ENCODE measurements around the gene CRYAA. TPM values are rescaled to one million over a fixed set of nuclear protein-coding genes. Genes with fewer than 3 reads are reported as not detected.

CRYAA gene
- total and polyA plus RNA-seq, 11 donors: not detected

GRCh38 chr21:43211072-43211759, 42.4 kb downstream of the CRYAA start:
- Histone ChIP-seq H3K4me1 (peaks cover 0 to 14% (median 2%) of the 10 kb centered on the region in 12 donors), H3K27ac (no peak overlapping the region), H3K27me3 (peaks cover 0 to 5% (median 0%) of the 10 kb centered on the region in 9 donors), H3K9me3 (no peaks in the 10 kb centered on the region), H3K4me3 (peak overlapping the region in 1 of 12 donors; percentile 23), H3K36me3 (no peaks in the 10 kb centered on the region)
- DNase-seq: peak; percentile 34 to 68 (median 65)
- TF ChIP-seq POLR2A (IDR thresholded peaks at IDR 0.05): no peak
- TF ChIP-seq CTCF (IDR thresholded peaks at IDR 0.05): peak; percentile 15 to 58 (median 48)
- peak in 3 of 4 donors; percentile 82 to 93 (median 88) for ATAC-seq
- 32 to 47% (median 40%) methylated on average over 13 to 21 of the region's 21 CpGs for WGBS, 4 donors
- intact Hi-C loops (cut with DNase I): no loop called here

GRCh38 chr21:43211760-43212115, 42.9 kb downstream of the CRYAA start:
- H3K4me3 ChIP-seq: no peak overlapping the region
- H3K27me3 ChIP-seq: peaks cover 0 to 3% (median 0%) of the 10 kb centered on the region in 9 donors
- H3K27ac ChIP-seq: no peak overlapping the region
- no peaks in the 10 kb centered on the region for H3K9me3 ChIP-seq
- ATAC-seq (peak in 3 of 4 donors; percentile 31 to 56 (median 51)), DNase-seq (peak in 3 of 5 donors; percentile 9 to 59 (median 18))
- H3K36me3 ChIP-seq: no peaks in the 10 kb centered on the region
- TF ChIP-seq CTCF (IDR thresholded peaks at IDR 0.05) (no peak), POLR2A (IDR thresholded peaks at IDR 0.05) (no peak)
- WGBS, 4 donors: 36 to 41% (median 38%) methylated on average over 7 of the region's 7 CpGs
- intact Hi-C loops (cut with DNase I): no loop called here
- H3K4me1 ChIP-seq: peaks cover 0 to 14% (median 2%) of the 10 kb centered on the region in 12 donors

Other genes with a start within 250 kb of the CRYAA start
- not detected for gene ERVH48-1, start 243.4 kb upstream of the CRYAA start, total RNA-seq
- under 1 TPM in 1 of 2 donors, not detected in 1; 0.08 TPM for gene ERVH48-1, start 243.4 kb upstream of the CRYAA start, polyA plus RNA-seq
- 10 to 100 TPM in 3 of 9 donors, 1 to 10 TPM in 6; 3.5 to 13.6 (median 8.7) TPM for gene PKNOX1, start 194.4 kb upstream of the CRYAA start, total RNA-seq
- gene PKNOX1, start 194.4 kb upstream of the CRYAA start, polyA plus RNA-seq: 1 to 10 TPM; 2.4 to 6.5 TPM
- gene CBS, start 93.2 kb upstream of the CRYAA start, total RNA-seq: 10 to 100 TPM in 1 of 9 donors, 1 to 10 TPM in 8; 3.5 to 22.1 (median 6.7) TPM
- 10 to 100 TPM in 1 of 2 donors, 1 to 10 TPM in 1; 6.0 to 22.2 TPM for gene CBS, start 93.2 kb upstream of the CRYAA start, polyA plus RNA-seq
- 10 to 100 TPM in 3 of 9 donors, 1 to 10 TPM in 6; 2.8 to 21.5 (median 7.9) TPM for gene U2AF1, start 61.4 kb upstream of the CRYAA start, total RNA-seq
- gene U2AF1, start 61.4 kb upstream of the CRYAA start, polyA plus RNA-seq: 10 to 100 TPM; 29.7 to 62.6 TPM

Measured in heart left ventricle (tissue), 16 donors.